Panc1 (cell line): Measurements from ENCODE around the gene CDK6. TPM values are rescaled to one million over a fixed set of nuclear protein-coding genes. Genes with fewer than 3 reads are reported as not detected.

Source experiments
- ATAC-seq: fragments of 200-7000 bp; cut with Tn5 transposase; 2 replicates; pipeline ENCODE4 v1.9.1; 2020; ENCODE audit warnings: mild to moderate bottlenecking, moderate library complexity
- BruUV-seq: library from RNA; stranded (reverse); fragments of 400-500 nt; replicated peaks from 2 replicates; lab custom pipeline; 2021; lab: Mats Ljungman, UMichigan
- CTCF ChIA-PET: fragments of 300-600 bp; sonication (Branson Sonifier 250); formaldehyde crosslinking; loops from one replicate; lab custom pipeline; 2022; ENCODE audit warnings: antibody characterized with exemption; lab: Charles Lee
- POLR2A ChIA-PET: fragments of 300-600 bp; sonication (Branson Sonifier 250); formaldehyde crosslinking; loops from one replicate; lab custom pipeline; 2022; ENCODE audit warnings: antibody characterized with exemption; lab: Charles Lee
- DNase-seq: peaks from one replicate; pipeline ENCODE4 v3.0.0-alpha.2; 2010; ENCODE audit warnings: low read depth, low spot score
- H3K27ac ChIP-seq: 2 replicates; pipeline ENCODE4 v1.5.1; 2011; ENCODE audit warnings: mild to moderate bottlenecking, low read length, inconsistent platforms
- H3K27me3 ChIP-seq: fragments of 200-500 bp; sonication (Bioruptor generic); 2 replicates; pipeline ENCODE4 v1.6.0; 2014; ENCODE audit warnings: low read length, inconsistent platforms; ENCODE audit not compliant: control insufficient read depth, insufficient read depth
- H3K36me3 ChIP-seq: fragments of 200-500 bp; sonication (Bioruptor generic); 2 replicates; pipeline ENCODE4 v1.5.1; 2014; ENCODE audit warnings: inconsistent platforms, mild to moderate bottlenecking, low read length, moderate library complexity; ENCODE audit not compliant: control insufficient read depth, insufficient read depth
- H3K4me1 ChIP-seq: 2 replicates; pipeline ENCODE4 v1.5.1; 2011; ENCODE audit warnings: inconsistent platforms, mild to moderate bottlenecking, low read length, moderate library complexity; ENCODE audit not compliant: control insufficient read depth, insufficient read depth
- H3K4me3 ChIP-seq, 2 experiments: 2 replicates each; pipeline ENCODE4 v1.5.1; 2011 to 2012; ENCODE audit warnings: low read depth in 2 of 2, low read length in 2 of 2, mild to moderate bottlenecking in 2 of 2, inconsistent platforms in 1 of 2, moderate library complexity in 1 of 2
- H3K9me3 ChIP-seq: fragments of 200-500 bp; sonication (Bioruptor generic); 2 replicates; pipeline ENCODE4 v1.5.1; 2014; ENCODE audit warnings: low read depth, mild to moderate bottlenecking, inconsistent platforms, low read length, moderate library complexity; ENCODE audit not compliant: control insufficient read depth, insufficient read depth
- CTCF ChIP-seq: fragments of 450-650 bp; IDR thresholded peaks from 2 replicates; pipeline ENCODE4 v1.5.1; 2017; ENCODE audit warnings: mild to moderate bottlenecking
- POLR2AphosphoS5 ChIP-seq: IDR thresholded peaks from 2 replicates; pipeline ENCODE4 v1.6.1; 2012; ENCODE audit warnings: mild to moderate bottlenecking, low read depth, low read length, moderate library complexity
- SIN3A ChIP-seq: IDR thresholded peaks from 2 replicates; pipeline ENCODE4 v1.6.1; 2012; ENCODE audit warnings: low read depth, mild to moderate bottlenecking, low read length, moderate library complexity, borderline replicate concordance; ENCODE audit not compliant: insufficient read depth
- TCF7L2 ChIP-seq: IDR thresholded peaks from 2 replicates; pipeline ENCODE4 v1.6.1; 2011; ENCODE audit warnings: mild to moderate bottlenecking, low read depth, low read length, inconsistent platforms
- in situ Hi-C: cut with HindIII; loops from 2 replicates; pipeline ENCODE4 v1.10.0; 2016; ENCODE audit warnings: low sequenced_read_pairs, low pct_unique_long_range_greater_than_20kb
- intact Hi-C: fragments of 100-400 bp; cut with micrococcal nuclease; formaldehyde crosslinking; loops from one replicate; pipeline ENCODE4 v1.10.0; 2022; ENCODE audit not compliant: unreplicated experiment
- total RNA-seq: library from RNA; stranded (reverse); gene quantifications from one replicate; pipeline ENCODE4 v1.2.1, GENCODE V29; 2021; ENCODE audit not compliant: unreplicated experiment
- TF ChIP-seq, protein P1 (sequence below), 2 experiments: IDR thresholded peaks; 2 replicates each; pipeline ENCODE4 v1.6.1; 2011 to 2012; ENCODE audit warnings: low read depth in 2 of 2, control low read depth in 1 of 2, low read length in 1 of 2, mild to moderate bottlenecking in 1 of 2, moderate library complexity in 1 of 2; ENCODE audit not compliant: insufficient read depth in 1 of 2

Gene CDK6
- total RNA-seq, 1 experiment from 2014 or later = 57.4 TPM

DNA sequence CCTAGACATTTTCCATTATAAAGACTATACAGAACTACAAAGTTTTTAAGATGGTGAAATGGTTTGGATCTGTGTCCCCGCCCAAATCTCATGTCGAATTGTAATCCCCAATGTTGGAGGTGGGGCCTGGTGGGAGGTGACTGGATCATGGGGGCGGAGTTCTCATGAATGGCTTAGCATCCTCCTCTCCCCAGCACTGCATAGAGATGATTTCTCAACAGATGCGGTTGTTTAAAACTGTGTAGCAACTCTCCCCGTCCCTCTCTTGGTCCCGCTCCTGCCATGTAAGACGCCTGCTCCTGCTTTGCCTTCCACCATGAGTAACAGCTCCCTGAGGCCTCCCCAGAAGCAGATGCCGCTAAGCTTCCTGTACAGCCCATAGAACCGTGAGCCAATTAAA lies 247.8 kb downstream of the CDK6 start:
- Histone ChIP-seq H3K36me3 (peaks cover 6% of the 10 kb centered on the region; the same call in 1 of the 2 replicates), H3K4me3 (peak overlapping the region; percentile 76 to 95), H3K27ac (no peak overlapping the region; the same call in 1 of the 2 replicates), H3K27me3 (no peaks in the 10 kb centered on the region), H3K9me3 (no peaks in the 10 kb centered on the region), H3K4me1 (peaks cover 37% of the 10 kb centered on the region)
- in situ Hi-C loops = no loop called here
- intact Hi-C loops = no loop called here
- CTCF ChIA-PET = no interaction called here
- POLR2A ChIA-PET = no interaction called here
- BruUV-seq = no TSS peak
- TF ChIP-seq CTCF (no peak), TCF7L2 (no peak), POLR2AphosphoS5 (no peak), SIN3A (no peak)
- TF ChIP-seq, protein P1, sequence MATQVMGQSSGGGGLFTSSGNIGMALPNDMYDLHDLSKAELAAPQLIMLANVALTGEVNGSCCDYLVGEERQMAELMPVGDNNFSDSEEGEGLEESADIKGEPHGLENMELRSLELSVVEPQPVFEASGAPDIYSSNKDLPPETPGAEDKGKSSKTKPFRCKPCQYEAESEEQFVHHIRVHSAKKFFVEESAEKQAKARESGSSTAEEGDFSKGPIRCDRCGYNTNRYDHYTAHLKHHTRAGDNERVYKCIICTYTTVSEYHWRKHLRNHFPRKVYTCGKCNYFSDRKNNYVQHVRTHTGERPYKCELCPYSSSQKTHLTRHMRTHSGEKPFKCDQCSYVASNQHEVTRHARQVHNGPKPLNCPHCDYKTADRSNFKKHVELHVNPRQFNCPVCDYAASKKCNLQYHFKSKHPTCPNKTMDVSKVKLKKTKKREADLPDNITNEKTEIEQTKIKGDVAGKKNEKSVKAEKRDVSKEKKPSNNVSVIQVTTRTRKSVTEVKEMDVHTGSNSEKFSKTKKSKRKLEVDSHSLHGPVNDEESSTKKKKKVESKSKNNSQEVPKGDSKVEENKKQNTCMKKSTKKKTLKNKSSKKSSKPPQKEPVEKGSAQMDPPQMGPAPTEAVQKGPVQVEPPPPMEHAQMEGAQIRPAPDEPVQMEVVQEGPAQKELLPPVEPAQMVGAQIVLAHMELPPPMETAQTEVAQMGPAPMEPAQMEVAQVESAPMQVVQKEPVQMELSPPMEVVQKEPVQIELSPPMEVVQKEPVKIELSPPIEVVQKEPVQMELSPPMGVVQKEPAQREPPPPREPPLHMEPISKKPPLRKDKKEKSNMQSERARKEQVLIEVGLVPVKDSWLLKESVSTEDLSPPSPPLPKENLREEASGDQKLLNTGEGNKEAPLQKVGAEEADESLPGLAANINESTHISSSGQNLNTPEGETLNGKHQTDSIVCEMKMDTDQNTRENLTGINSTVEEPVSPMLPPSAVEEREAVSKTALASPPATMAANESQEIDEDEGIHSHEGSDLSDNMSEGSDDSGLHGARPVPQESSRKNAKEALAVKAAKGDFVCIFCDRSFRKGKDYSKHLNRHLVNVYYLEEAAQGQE (IDR thresholded peaks at IDR 0.05; ENCODE audit: insufficient read depth in 1 of 2, low read depth in 2 of 2, low read length in 1 of 2) = no peak
- no peak for ATAC-seq
- no peak for DNase-seq

DNA sequence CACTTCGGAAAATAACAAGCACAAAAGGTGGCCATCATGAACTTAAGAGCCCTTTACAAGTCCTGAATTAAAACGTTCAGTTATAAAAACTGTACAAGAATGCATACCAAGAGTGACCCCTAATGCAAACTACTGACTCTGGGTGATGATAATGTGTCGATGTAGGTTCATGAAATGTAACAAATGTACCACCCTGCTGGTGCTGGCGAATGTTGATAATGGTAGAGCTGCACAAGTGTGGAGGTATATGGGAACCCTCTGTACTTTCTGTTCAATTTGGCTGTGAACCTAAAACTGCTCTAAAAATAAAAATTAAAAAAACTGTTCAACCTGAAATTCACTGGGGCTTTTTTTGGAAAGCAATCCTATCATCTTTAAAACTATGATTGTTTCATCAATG lies 249.5 kb downstream of the CDK6 start:
- Histone ChIP-seq H3K4me3 (no peak overlapping the region), H3K27ac (0 out of 2 replicates have a peak overlapping the region, but pooled peaks have one; percentile 32), H3K4me1 (peaks cover 37% of the 10 kb centered on the region), H3K9me3 (no peaks in the 10 kb centered on the region), H3K36me3 (peaks cover 6% of the 10 kb centered on the region; the same call in 1 of the 2 replicates), H3K27me3 (no peaks in the 10 kb centered on the region)
- in situ Hi-C loops = no loop called here
- ATAC-seq = no peak
- TF ChIP-seq SIN3A = no peak
- CTCF ChIA-PET = no interaction called here
- no TSS peak for BruUV-seq
- DNase-seq = no peak
- intact Hi-C loops = no loop called here
- POLR2A ChIA-PET = no interaction called here

- peak overlapping the region; percentile 32; the same call in 1 of the 2 replicates for H3K27ac ChIP-seq
- no TSS peak for BruUV-seq
- ChIA-PET CTCF (no interaction called here), POLR2A (interaction anchor here (1.3 kb wide), 1 partner anchor 58 kb away, joined by 4 read pairs; the partner anchor contains the start of genes PEX1 and RBM48)
- H3K4me1 ChIP-seq = peaks cover 37% of the 10 kb centered on the region
- intact Hi-C loops (no loop called here), in situ Hi-C loops (no loop called here)
- TF ChIP-seq CTCF (no peak), SIN3A (no peak), TCF7L2 (no peak), POLR2AphosphoS5 (no peak)
- TF ChIP-seq, protein P1 (IDR thresholded peaks at IDR 0.05; ENCODE audit: insufficient read depth in 1 of 2, low read depth in 2 of 2, low read length in 1 of 2) = no peak
- H3K9me3 ChIP-seq = no peaks in the 10 kb centered on the region
- H3K36me3 ChIP-seq = peaks cover 6% of the 10 kb centered on the region; the same call in 1 of the 2 replicates
- no peak for ATAC-seq
- H3K27me3 ChIP-seq = no peaks in the 10 kb centered on the region
- no peak overlapping the region for H3K4me3 ChIP-seq
- no peak for DNase-seq
These were observed 250.0 kb downstream of the CDK6 start for GRCh38 chr7:92586403-92586802.
